BJ (cell line): ENCODE results near the gene CALCOCO1. TPM values are rescaled to one million over a fixed set of nuclear protein-coding genes. Genes with fewer than 3 reads are reported as not detected.

Experiments used
- CTCF ChIA-PET: fragments of 350-600 bp; formaldehyde crosslinking; extraction: SDS; loops from one replicate; lab custom pipeline; 2021; ENCODE audit warnings: antibody characterized with exemption, inconsistent platforms; lab: Yijun Ruan, JAX
- POLR2A ChIA-PET: fragments of 300-600 bp; sonication (Branson Sonifier 250); formaldehyde crosslinking; extraction: SDS; loops from one replicate; lab custom pipeline; 2021; ENCODE audit warnings: antibody characterized with exemption; lab: Charles Lee
- DNase-seq: peaks from one replicate; pipeline ENCODE4 v3.0.0-alpha.2; 2011; ENCODE audit warnings: low read depth
- H3K27me3 ChIP-seq: 2 replicates; pipeline ENCODE4 v1.6.0; 2011; ENCODE audit warnings: low read length; ENCODE audit not compliant: control insufficient read depth, insufficient read depth
- H3K36me3 ChIP-seq: 2 replicates; pipeline ENCODE4 v1.5.1; 2011; ENCODE audit warnings: low read length; ENCODE audit not compliant: control insufficient read depth, insufficient read depth
- H3K4me3 ChIP-seq: 2 replicates; pipeline ENCODE4 v1.5.1; 2011; ENCODE audit warnings: low read depth, mild to moderate bottlenecking, control low read depth, low read length
- polyA plus RNA-seq: library from polyadenylated mRNA; depleted of rRNA; stranded (reverse); fragments of >200 nt; gene quantifications from 2 replicates; pipeline ENCODE4 v1.2.3, GENCODE V29; 2011
- TF ChIP-seq, protein P1 (sequence below): IDR thresholded peaks from 2 replicates; pipeline ENCODE4 v1.5.1; 2011; ENCODE audit warnings: low read depth, mild to moderate bottlenecking, control low read depth, inconsistent platforms, low read length, moderate library complexity; ENCODE audit not compliant: insufficient read depth

CALCOCO1 gene
- polyA plus RNA-seq, 1 experiment, result 206 TPM

DNA sequence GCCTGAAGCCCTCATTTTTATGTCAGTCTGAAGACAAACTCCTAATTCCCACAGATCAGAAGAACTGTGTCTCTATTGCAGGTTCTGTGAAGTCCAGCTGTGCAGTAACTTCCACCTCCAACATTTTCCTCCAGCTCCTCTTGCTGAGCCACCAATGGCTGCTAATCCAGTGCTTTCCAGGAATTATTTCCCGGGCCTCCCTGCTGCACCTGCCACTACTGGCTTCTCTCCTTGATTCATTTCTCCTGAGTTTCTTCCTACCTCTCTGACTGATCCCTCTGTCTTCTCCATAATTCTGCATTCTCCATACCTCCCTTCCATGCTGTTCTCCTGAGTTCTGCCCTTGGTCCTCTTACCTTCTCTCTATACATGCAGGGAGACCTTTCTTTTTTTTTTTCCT lies 21.2 kb downstream of the CALCOCO1 start:
- Histone ChIP-seq H3K27me3 (peaks cover 14% of the 10 kb centered on the region), H3K4me3 (no peak overlapping the region), H3K36me3 (no peaks in the 10 kb centered on the region)
- TF ChIP-seq, protein P1, sequence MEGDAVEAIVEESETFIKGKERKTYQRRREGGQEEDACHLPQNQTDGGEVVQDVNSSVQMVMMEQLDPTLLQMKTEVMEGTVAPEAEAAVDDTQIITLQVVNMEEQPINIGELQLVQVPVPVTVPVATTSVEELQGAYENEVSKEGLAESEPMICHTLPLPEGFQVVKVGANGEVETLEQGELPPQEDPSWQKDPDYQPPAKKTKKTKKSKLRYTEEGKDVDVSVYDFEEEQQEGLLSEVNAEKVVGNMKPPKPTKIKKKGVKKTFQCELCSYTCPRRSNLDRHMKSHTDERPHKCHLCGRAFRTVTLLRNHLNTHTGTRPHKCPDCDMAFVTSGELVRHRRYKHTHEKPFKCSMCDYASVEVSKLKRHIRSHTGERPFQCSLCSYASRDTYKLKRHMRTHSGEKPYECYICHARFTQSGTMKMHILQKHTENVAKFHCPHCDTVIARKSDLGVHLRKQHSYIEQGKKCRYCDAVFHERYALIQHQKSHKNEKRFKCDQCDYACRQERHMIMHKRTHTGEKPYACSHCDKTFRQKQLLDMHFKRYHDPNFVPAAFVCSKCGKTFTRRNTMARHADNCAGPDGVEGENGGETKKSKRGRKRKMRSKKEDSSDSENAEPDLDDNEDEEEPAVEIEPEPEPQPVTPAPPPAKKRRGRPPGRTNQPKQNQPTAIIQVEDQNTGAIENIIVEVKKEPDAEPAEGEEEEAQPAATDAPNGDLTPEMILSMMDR, result no peak
- ChIA-PET CTCF (interaction anchor here (0.9 to 5.7 kb wide), 4 partner anchors 10 to 41 kb away, joined by 3 to 48 read pairs (median 18); no protein-coding TSS in a partner anchor), POLR2A (no interaction called here)
- DNase-seq, result no peak

DNA sequence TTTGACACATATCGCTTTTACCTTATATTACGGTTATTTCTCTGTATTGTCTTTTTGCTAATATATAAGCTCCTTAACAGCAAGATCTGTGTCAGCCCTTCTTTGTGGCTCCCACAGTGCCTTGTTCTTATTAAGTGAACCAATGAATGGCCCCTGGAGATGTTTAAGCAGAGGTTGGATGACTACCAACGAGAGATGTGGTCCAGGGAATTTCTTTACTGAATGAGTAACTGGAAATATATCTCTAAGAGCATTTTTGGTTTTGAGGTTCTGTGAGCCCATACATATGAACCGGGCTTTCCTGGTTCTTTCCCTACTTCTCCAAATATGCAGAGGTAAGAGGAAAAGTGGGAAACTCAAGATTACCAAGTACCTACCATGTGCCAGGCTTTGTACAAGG lies 23.5 kb downstream of the CALCOCO1 start:
- Histone ChIP-seq H3K27me3 (peaks cover 20% of the 10 kb centered on the region), H3K4me3 (no peak overlapping the region), H3K36me3 (no peaks in the 10 kb centered on the region)
- ChIA-PET CTCF (interaction anchor here (0.7 to 4.3 kb wide), 6 partner anchors 10 to 512 kb away, joined by 3 to 240 read pairs (median 12); partner anchors contain the start of gene CALCOCO1), POLR2A (no interaction called here)
- no peak for DNase-seq
- TF ChIP-seq, protein P1, result no peak

DNA sequence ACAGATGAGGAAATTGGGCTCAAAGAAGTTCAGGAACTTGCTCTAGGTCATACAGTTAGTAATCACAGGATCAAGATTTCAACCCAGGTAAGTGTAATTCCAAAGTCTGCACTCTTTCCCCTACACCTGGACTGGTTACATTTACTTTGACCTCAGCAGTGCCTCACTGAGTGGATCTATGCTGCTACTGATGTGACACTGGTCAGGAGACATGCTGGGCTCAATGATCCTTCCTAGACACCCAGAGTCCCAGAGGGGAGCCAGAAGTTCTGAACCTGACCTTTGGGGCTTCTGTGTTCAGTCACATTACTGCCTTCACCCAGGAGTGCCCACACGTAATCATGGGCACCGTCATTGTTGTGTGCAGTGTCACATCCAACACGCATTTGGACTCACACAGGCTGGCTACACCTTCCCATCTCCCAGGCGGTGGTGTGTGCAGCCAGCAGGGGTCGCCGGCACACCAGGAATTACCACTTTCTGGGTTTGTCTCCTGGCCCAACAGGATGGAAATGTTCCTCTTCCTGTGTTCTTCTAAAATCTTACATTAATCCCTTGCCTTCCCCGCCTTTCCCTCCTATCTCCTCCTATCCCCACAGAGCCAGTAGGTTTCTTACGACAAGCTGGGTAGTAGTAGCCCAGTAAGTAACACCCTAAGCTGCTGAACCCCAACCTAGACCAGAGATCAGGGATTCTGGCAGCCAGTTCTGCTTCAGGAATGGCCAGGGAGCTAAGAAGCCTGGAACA lies 25.6 kb downstream of the CALCOCO1 start:
- H3K4me3 ChIP-seq, result no peak overlapping the region
- H3K27me3 ChIP-seq, result peaks cover 28% of the 10 kb centered on the region
- H3K36me3 ChIP-seq, result no peaks in the 10 kb centered on the region
- TF ChIP-seq, protein P1, result peak; percentile 96
- CTCF ChIA-PET, result interaction anchor here (0.5 to 4.3 kb wide), 34 partner anchors 9 to 739 kb away, joined by 3 to 240 read pairs (median 4); partner anchors contain the start of genes CALCOCO1 and CISTR
- POLR2A ChIA-PET, result no interaction called here
- DNase-seq, result no peak

DNA sequence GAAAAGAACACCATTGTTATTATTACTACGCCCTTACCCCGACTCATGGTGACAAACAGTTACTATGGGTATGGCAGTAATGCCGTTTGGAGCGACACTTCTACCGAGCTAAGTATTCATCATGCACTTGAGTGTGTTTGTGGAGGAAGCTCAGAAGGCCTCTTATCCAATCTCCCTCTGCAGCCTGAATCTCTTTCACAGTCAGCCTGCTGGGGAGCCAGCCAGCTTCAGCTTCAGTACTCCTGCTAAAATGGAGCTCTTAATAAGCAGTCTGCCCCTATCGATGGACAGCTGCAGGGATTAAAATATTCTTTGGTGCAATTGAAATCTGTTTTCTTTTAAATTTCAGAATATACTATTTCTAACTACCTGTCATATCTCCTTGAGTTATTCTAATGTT lies 26.7 kb downstream of the CALCOCO1 start:
- Histone ChIP-seq H3K4me3 (no peak overlapping the region), H3K36me3 (no peaks in the 10 kb centered on the region), H3K27me3 (peaks cover 30% of the 10 kb centered on the region)
- TF ChIP-seq, protein P1, result no peak
- DNase-seq, result no peak
- ChIA-PET POLR2A (no interaction called here), CTCF (interaction anchor here (0.9 to 13.5 kb wide), 15 partner anchors 8 to 507 kb away, joined by 3 to 324 read pairs (median 3); no protein-coding TSS in a partner anchor)

DNA sequence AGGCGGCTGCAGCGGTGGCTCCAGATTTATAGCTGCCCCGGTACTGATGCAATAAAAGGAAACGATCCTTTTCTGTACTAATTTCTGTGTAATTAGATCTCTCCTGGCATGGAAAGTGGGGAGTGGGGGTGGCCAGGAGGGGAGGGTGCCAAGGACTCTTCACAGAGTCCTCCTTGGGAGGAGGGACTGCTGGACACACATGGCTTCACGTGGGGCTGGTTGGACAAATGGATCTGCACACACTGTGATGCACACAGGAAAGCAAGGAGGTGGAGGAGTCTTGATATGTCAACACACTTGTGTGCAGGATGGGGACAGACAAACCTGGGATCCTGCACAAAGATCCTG lies 27.6 kb downstream of the CALCOCO1 start:
- CTCF ChIA-PET, result interaction anchor here (1.1 to 13.5 kb wide), 14 partner anchors 9 to 508 kb away, joined by 3 to 324 read pairs (median 4); no protein-coding TSS in a partner anchor
- Histone ChIP-seq H3K27me3 (peaks cover 30% of the 10 kb centered on the region), H3K36me3 (no peaks in the 10 kb centered on the region), H3K4me3 (no peak overlapping the region)
- no peak for DNase-seq
- TF ChIP-seq, protein P1, result no peak
- POLR2A ChIA-PET, result no interaction called here
